ENCODE measurements around the gene PRRG2.

GRCh38 chr19:49614096-49614833 lies 33.1 kb downstream of the PRRG2 start:
- TF ChIP-seq CTCF (conservative IDR thresholded peaks at IDR 0.05; ENCODE audit: low read depth in 2 of 2) (peak in 1 of 2 experiments; percentile 16; a peak in 1 of 4 replicates), EZH2 (IDR thresholded peaks at IDR 0.05; ENCODE audit: low read depth, unreplicated experiment) (no peak), EZH2phosphoT487 (IDR thresholded peaks at IDR 0.05; ENCODE audit: unreplicated experiment) (no peak), CREB1 (CRISPR knock-in tag; IDR thresholded peaks at IDR 0.05; ENCODE audit: low read depth) (no peak), REST (IDR thresholded peaks at IDR 0.05; ENCODE audit: unreplicated experiment) (no peak), ETS1 (IDR thresholded peaks at IDR 0.05) (no peak), ZNF331 (CRISPR knock-in tag; IDR thresholded peaks at IDR 0.05; ENCODE audit: low read depth) (no peak), POLR2AphosphoS5 (IDR thresholded peaks at IDR 0.05; ENCODE audit: low read depth) (no peak), ZNF114 (CRISPR knock-in tag; IDR thresholded peaks at IDR 0.05) (no peak), JUNB (IDR thresholded peaks at IDR 0.05; ENCODE audit: unreplicated experiment) (no peak)
